Stimulated activated CD4-positive, alpha-beta T cell treated with anti-CD3 and anti-CD28 coated beads, Interleukin-2, amount 100 ng/mL, for 4 hours (primary cell): ENCODE data around the gene RASL12.
"Not testable (repeated sequence)": the region's sequence is repeated elsewhere in the genome, so short reads cannot be mapped to it uniquely, and the experiment has no call there.

ENCODE experiments used
- DNase-seq: peaks from one replicate; pipeline ENCODE4 v3.0.0-alpha.2; 2020; ENCODE audit warnings: low read depth

RASL12 gene

GRCh38 chr15:65055201-65055870 is 12.5 kb downstream of the RASL12 start:
- no peak for DNase-seq

- peak; percentile 14 for DNase-seq
These were observed 13.2 kb downstream of the RASL12 start for GRCh38 chr15:65054333-65055200.

GRCh38 chr15:65052956-65053355 is 14.8 kb downstream of the RASL12 start:
- DNase-seq: no peak

GRCh38 chr15:65051266-65051665 is 16.5 kb downstream of the RASL12 start:
- DNase-seq: no peak

GRCh38 chr15:65050270-65050669 is 17.5 kb downstream of the RASL12 start:
- DNase-seq: no peak

- peak; percentile 88 for DNase-seq
These were observed 18.4 kb downstream of the RASL12 start for GRCh38 chr15:65049418-65049840.

- no peak for DNase-seq
These were observed 19.6 kb downstream of the RASL12 start for GRCh38 chr15:65048241-65048640.

- DNase-seq: no peak
These were observed 22.9 kb downstream of the RASL12 start, which contains the start of gene SLC51B for GRCh38 chr15:65044724-65045481. Gene SLC51B (plus strand): TSS chr15:65045387. CDS start chr15:65050005, 4,618 bp downstream.

- DNase-seq: not testable (repeated sequence)
These were observed 23.6 kb downstream of the RASL12 start for GRCh38 chr15:65044218-65044617.

- no peak for DNase-seq
These were observed 24.9 kb downstream of the RASL12 start for GRCh38 chr15:65042776-65043327.

- no peak for DNase-seq
These were observed 26.0 kb downstream of the RASL12 start for GRCh38 chr15:65041787-65042186.

- DNase-seq: no peak
These were observed 27.3 kb downstream of the RASL12 start for GRCh38 chr15:65040461-65040860.

- no peak for DNase-seq
These were observed 29.0 kb downstream of the RASL12 start for GRCh38 chr15:65038836-65039235.

GRCh38 chr15:65038428-65038827 is 29.4 kb downstream of the RASL12 start:
- no peak for DNase-seq

GRCh38 chr15:65037309-65037708 is 30.5 kb downstream of the RASL12 start:
- DNase-seq: no peak

- no peak for DNase-seq
These were observed 33.1 kb downstream of the RASL12 start for GRCh38 chr15:65034719-65035118.

- DNase-seq: peak; percentile 7
These were observed 34.0 kb downstream of the RASL12 start for GRCh38 chr15:65033659-65034269.

- peak; percentile 3 for DNase-seq
These were observed 34.8 kb downstream of the RASL12 start for GRCh38 chr15:65032801-65033537.

GRCh38 chr15:65029736-65030208 is 38.0 kb downstream of the RASL12 start:
- no peak for DNase-seq

- peak; percentile 90 for DNase-seq
These were observed 38.7 kb downstream of the RASL12 start, which contains the start of gene MTFMT for GRCh38 chr15:65028921-65029735. Gene MTFMT (minus strand): TSS chr15:65029639. CDS start chr15:65029613, 26 bp downstream.
